Stimulated activated CD8-positive, alpha-beta memory T cell treated with anti-CD3 and anti-CD28 coated beads, Interleukin-12 subunit alpha, Interleukin-12 subunit beta, amount 100 ng/mL, for 4 hours (primary cell): ENCODE results near the gene ADPRHL1.

ENCODE experiments used
- DNase-seq: peaks from one replicate; pipeline ENCODE4 v3.0.0-alpha.2; 2020; ENCODE audit warnings: low read depth

Gene ADPRHL1

DNA sequence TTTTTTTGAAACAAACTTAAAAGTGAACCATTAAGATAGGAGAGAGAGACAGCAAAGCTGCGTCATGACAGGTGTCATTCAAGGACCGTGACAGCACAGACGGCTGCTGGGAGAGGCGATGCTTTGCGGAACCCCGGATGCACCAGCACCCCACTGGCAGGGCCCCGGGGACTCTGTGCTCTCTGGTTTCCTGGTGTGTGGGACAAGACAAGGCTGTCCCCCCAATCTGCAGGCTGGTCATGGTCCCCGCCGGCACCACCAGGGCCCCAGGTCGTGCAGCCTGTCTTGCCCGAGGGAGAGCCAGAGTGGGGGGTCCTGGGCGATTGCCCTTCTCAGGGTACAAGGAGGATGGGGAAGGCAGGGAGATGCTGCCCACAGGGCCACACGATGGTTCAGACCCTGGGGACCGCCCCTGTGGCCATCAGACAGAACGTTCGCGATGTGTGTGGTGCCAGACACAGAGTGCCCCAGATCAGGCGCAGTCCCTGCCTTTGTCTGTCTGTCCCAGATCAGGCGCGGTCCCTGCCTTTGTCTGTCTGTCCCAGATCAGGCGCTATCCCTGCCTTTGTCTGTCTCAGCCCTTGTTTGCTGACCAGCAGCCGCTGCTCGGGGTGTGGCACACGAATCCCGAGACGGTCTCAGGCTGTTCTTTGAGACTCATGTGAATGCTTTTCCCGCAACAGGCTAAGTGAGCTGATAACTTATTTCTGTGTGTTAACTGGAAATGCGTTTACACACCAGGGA lies 36.1 kb downstream of the ADPRHL1 start:
- no peak for DNase-seq

DNA sequence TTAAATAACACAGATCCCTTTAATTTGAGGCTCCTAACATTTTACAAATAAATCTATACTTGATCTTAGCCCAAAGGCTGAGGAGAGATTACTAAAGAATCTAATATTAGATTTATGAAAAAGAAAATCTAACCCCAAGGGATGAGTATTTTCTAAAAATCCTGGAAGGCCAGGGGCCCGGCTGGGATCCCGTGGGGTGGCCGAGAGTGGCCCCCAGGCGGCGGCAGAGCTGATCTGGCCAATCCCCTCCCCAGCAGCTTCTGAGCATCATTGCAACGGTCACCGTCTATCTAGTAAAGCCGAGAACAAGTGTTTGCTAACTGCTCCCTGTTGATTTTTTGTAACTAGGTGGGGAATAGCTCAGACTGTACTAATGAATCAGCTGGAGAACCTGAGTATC lies 37.5 kb downstream of the ADPRHL1 start:
- no peak for DNase-seq

DNA sequence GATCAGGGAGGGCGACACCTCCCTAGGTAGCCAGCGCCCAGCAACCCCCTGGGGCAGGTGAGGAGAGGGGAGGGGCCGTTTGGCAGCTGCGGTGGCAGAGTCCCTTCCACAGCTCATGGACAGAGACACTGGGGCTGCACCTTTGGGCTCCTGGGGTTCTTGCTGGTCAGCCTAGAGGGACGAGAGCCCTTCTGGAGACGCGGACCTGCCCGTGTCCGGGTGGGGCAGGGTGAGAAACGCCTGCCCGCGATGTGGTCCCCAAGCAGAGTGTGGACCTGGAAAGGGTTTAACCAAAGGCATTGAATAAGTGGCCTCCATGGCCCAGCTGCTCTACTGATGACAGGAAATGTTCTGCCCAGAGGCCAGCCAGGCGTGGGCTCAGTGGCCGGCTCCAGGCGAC lies 38.3 kb downstream of the ADPRHL1 start:
- no peak for DNase-seq

DNA sequence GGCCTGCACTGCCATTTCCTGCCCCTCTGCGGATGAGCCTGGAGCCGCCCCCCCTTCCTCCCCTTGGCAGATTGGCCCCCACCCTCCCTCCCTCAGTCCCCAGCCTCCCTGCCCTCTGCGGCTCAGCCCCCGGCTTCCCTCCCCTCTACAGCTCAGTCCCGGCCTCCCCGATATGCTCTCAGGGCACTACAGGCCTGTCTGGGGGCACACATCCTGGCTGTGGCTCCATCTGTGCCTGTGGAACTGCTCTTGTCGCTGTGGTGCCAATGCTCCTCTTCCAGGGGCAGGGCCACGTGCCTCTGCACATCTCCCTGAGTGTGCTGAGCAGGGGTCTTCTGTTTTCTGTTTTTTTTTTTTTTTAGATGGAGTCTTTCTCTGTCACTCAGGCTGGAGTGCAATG lies 39.0 kb downstream of the ADPRHL1 start:
- no peak for DNase-seq

DNA sequence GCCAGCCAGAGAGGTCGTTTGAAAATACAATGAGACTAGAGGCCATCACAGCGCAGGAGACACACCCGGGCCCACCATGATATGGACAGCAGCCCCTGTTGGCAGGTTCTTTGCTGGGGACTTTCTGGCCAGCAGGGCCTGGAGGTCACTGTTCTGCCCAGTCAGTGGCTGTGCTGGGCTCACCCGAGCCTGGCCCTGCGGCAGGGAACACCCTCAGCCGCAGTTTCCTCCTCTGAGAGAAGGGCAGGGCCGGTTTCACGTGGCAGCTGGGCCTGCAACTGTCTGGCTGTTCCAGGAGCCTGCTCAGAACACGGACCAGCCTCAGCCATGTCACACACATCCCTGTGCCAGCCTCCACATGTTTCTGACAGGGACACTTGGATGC lies 39.4 kb downstream of the ADPRHL1 start:
- DNase-seq: no peak

DNA sequence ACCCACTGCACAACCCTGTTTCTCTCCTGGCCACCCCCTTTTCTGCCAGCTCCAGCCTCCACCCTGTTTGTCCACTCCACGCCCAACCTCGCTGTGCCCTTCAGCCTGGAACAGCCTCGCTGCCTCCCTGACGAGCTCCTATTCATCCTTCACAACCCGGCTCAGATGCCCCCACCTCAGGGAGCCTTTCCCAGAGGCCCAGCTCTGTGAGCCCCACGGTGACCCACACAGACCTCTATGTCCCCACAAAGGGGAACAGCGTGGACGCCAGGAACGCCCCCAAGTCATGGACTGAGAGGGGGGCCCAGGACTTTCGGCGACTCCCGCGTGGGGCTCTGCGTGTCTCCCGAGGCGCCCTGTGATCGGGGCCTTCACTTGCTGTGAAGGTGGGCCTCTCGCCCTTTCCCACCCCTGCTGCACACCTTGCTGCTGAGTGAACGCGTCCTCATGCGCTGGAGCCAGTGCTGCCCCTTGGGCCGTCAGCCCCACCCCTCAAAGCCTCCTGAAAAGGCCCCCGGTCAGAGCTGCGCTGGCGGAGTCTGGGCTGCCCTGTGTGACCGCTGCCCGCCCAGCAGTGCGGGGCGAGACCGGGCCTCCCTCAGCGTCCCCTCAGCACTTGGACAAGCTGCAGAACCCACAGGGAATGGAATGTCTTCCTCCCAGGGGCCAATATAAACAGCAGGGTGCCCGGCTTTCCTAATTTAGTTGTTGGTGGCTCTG lies 40.0 kb downstream of the ADPRHL1 start:
- DNase-seq: no peak

DNA sequence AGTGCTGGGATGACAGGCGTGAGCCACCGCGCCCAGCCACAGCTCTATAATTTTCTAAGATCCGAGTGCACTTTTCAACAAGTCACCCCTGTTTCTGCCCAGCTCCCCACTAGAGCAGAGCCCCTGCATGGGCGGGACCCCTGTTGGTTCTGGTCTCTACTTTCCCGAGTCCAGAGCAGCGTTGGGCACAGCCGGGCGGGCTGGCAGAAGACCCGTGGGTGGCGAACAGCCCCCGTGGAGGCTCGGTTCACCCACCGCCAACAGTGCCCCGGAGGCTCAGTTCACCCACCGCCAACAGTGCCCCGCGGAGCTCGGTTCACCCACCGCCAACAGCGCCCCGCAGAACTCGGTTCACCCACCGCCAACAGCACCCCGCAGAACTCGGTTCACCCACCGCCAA lies 40.8 kb downstream of the ADPRHL1 start:
- no peak for DNase-seq

DNA sequence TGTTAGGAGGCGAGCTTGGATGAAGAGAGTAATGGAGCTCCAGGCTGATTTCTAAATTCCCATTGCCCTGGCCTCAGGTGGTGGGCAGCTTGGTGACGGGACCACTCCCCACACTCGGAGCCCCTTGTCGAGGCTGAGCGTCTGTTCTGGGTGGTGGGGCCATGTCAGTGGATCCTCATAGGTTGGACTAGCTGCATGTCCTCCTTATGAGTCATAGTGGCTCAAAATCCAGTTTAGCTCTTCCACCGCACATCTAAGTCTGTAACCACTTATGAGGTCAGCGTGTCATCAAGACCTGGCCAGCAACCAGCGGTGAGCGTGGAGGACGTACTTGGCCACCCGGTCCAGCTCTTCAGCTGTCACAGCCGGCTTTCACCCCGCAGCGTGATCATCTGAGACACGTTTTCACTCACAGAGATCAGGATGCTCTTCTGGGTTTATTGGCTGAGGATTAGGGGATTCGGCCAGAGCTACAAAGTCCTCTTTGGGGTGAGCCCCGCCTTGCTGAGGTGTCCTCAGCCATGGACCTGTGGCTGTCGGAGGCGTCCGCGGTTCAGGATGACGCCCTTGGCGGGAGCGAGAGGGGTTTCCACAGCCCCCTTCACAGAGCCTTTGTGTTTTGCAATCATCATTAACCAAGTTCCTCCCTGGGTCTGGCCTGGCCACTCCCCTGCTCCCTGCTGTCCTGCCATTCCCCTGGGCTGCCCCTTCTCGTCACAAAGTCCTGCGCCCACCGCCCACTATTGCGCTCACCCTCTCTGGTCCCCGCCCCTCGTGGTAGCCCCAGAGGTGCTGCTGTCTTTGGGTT lies 41.9 kb downstream of the ADPRHL1 start:
- no peak for DNase-seq

DNA sequence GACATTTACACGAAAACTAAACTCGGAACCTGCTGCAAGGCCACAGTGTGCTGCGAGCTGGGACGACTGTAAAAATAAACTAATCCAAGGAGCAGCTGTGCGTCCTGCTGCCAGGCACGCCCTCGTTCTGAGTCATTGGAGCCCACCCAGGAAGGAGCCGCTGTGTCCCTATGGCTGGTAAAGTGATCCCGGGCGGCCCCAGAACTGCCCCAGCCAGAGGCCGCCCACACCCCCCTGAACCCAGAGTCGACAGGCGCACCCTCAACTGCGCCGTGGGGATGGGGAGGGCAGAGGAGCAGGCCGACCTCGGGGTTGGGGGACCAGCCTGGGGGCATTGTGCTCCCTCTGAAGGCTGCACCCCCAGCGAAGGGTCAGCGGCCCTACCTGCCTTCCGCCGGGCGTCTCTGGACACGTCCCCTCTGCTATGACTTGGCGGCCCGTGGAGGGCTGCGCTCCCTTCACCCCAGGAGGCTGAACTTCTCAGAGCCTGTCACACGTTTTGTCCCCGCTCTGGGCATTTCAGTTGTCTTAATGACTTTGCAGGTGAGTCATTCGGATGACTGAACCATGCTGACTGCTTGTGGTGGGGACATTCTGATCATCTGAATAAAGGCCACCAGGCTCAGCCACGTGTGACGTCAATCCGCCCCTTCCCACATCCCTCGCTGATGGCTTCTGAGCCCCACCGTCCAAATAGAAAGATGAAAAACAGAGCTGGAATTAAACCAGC lies 42.7 kb downstream of the ADPRHL1 start:
- DNase-seq: no peak

DNA sequence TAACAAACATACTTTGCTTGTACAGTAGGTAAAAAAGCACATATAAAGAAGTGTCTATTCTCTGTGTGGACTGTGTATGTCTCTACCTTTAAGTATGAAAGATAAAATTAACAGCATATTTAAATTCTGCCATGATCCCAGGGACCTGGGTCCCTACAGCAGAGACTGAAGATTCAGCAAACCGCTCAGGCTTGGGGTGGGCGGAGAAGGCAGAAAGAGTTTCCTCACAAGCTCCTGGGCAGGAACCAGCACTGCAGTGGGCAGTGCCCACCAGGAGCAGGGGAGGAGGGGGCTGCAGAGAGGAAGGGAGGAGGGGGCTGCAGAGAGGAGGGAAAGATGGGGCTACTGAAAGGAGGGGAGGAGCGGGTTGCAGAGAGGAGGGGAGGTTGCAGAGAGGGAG lies 44.7 kb downstream of the ADPRHL1 start:
- no peak for DNase-seq

DNA sequence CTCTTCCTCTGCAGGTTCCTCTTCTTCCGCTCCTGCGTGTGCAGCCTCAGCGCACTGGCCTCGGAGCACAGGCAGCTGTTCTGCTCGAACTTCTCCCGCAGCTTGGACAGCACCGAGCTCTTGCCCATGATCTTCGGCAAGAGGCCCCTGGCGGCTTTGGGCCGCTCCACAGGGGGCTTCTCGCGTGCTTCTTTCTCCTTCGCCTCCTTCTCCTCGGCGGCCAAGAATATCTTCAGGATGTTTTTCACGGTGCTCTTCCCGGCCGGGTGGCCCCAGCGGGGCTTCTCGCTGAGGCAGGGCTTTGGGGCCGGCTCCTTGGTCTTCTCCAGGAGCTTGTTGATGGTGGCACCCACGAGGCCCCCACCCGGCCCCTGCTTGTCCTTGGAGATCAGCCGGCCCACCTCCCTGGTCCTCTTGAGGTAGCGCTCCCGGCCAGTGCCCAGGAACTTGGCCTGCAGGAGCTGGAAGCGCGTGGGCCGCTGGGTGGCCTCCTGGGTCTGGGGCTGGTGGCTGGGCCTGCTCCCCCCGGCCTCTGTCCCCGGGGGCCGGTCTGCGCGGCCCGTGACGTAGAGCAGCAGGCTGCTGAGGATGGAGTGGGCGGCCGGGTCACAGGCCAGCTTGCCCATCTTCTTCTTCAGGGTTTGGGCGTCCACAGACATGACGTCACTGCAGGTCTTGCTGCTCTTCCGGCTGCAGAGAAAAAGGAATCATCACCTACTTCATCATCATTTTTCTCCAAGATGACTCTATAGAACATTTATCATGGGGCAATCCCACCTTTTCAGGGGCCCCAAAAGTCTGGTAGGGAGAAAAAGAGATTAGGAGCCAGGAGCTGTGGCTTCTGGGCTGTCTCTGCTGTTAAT lies 45.5 kb downstream of the ADPRHL1 start:
- DNase-seq: no peak

DNA sequence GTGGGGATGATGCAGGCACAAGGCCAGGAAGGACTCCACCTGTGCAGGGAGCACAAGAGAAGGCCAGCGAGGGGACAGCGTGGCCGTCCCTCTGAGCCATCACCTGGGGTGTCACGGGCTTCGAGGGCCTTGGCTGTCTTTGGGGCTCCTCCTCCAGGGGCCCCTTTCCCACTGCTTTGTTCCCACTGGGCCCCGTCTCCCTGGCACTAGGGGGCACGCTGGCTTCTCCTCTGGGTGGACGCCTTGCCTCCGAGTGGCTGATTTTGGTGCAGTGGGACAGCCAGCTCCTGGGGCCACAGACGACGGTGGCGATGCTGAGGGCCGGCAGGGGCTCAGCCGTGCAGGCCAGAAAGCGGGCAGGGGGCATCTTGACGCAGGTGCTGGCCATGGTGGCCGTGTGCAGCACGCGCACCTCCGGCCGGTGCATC lies 46.2 kb downstream of the ADPRHL1 start:
- no peak for DNase-seq

DNA sequence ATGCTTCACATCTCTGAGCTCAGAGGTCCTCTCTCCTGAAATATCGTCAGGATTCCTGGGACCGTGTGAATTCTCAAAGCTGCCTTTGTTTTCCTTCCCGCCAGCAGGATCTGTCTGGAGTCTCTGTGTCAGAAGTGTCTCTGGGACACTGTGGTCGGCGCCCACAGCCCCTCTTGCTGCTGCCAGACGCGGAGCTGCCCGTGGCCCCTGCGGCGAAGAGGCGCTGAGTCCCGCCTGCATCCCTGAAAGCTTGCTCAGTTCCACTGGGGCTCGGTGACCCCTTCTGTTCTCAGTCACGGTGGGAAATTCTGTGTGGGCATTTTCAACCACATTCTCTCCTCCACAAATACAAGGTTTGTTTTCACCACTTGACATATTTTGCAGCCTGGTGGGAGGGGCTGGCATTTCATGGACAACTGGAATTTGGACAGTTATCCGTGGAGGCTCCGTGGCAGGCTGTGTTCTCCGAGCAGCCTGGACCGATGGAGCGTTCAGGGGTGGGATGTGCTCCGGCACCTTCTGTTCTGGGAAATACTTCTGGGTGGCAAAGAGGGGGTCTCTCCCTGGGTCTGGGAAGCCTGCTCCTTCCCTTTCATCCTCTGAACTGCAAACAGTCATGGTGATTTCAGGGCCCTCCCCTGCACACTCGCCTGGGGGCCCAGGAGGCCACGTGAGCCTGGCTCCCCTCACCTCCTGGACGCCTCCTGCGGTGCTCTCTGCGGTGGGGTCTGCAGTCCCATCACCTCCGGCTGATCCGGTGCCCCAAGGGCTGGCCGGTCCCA lies 46.8 kb downstream of the ADPRHL1 start:
- DNase-seq: no peak

DNA sequence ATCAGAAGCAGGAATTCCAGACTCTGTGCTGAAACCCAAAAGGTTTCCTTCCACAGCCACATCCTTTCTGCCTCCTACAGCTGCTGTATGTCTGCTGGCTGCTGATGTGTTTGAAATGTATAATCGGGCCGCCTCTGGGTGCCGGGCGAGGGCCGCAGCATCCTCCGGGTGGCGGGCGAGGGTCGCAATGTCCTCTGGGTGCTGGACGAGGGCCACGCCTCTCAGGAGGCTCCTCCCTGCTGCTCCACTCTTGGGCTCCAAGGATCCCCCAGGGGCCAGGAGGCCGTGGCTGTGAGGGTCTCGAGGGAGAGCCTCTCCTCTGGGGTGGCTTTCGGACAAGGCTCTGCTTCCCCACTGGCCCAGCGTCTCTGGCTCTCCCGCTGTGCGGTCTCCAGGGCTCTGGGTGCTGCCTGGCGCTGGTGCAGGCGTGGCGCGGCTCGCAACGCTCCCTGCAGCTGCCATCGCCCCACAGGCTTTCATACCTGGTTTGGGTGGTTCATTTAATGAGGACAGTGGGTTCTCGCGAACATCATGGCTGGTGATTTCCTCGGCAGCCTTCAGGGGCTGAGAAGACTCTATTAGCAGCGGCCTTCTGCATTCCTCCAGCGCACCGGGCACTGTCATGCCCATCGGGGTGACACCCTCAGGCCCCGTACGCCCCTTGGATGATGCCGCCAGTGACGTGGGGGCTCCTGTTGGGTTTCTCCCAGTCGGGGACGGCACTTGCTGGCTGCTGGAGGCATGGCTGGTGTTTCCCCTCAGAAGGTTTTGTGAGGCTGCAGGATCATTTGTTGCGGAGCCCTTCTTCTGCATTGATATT lies 47.6 kb downstream of the ADPRHL1 start:
- DNase-seq: no peak

DNA sequence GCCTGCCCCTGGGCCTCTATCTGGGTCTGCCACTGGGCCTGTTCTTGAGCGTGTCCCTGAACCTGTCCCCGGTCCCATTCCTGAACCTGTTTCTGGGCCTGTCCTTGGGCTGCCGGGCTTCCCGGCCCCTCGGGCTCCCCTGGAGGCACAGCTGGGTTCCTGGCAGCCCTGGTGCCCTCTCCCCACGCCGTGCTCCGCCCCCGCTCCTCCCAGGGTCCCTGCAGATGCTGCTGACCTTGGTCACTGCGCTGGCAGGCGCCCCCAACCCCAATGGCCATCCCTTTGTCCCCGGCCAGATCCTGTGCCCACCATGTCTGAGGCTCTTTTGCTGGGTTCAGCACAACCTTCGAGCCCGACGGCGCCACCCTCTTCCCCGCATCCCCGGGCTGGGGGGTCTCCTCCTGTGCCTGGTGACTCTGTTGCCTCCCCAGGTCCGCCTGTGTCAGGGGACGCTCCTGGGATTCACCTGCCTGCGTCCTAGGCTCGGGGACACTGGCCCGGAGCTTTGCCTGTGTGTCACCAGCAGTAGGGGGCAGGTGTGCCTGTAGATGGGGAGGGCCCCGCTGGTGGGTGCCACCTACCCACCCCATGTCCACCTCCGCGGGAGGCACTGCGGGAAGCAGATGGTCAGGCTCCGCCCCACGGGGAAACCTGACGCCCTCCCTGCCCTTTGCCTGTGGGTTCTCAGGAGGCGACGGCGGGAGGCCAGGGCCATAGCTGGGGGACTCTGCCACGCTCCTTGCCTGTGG lies 48.4 kb downstream of the ADPRHL1 start:
- no peak for DNase-seq

DNA sequence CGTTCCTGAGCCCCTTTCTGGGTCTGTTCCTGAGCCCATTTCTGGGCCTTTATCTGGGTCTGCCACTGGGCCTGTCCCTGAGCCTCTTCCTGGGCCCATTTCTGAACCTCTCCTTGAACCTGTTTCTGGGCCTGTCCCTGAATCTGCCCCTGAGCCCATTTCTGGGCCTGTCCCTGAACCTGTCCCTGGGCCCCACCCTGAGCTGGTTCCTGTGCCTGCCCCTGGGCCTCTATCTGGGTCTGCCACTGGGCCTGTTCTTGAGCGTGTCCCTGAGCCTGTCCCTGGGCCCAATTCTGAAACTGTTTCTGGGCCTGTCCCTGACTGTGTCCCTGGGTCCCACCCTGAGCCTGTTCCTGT lies 48.9 kb downstream of the ADPRHL1 start:
- no peak for DNase-seq

DNA sequence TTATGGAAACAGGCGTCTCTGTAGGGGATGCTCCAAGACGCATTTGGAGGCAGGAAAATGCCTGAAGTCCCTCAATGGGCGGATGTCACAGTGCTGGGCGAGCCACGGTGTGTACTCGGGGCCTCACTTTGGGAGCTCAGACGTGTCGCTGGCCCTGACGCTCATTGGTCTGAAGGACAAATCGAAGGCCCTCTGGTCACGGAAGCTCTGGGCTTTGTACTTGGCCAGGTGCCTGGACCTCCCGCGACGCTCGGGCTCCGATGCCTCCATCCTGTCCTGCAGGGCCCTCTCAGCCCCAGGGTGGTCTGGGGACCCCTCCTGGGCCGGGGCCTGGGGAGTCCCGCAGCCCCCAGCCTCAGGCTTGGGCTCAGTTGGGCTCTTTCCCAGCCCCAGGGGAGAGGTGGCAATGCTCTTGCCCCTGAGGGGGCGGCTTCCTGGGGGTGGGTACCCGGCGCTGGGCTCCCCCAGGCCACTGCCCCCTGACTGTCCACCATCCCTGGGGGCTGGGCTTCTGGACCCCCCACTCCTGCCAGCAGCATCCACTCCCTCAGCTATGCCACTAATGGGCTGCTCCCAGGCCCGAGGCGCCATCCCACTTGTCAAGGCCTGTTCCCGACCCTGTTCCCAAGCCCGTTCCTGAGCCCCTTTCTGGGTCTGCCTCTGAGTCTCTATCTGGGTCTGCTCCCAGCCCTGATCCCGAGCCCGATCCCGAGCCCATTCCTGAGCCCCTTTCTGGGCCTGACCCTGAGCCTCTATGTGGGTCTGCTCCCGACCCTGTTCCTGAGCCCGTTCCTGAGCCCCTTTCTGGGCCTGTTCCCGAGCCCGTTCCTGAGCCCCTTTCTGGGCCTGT lies 49.8 kb downstream of the ADPRHL1 start:
- DNase-seq: no peak
